ENCODE results near the gene NDUFA8.

NDUFA8 gene

DNA sequence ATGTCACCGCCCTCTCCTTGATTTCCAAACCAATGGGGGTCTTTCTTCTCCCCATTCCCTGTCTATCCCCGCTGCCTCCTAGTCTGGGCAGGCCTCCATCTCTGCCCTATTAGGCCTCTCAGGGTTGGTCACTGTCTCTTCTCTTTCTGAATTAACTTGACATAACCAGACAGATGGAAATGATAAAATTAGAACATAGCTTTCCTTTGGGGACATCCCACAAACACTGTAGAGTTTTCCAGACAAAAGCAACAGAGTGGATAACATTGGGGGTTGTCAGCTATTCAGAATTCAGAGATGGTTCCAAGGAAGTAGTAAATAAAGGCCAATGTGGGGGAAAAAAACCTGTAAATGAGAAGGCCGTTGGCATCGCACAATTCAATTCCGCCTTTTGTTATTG is 44.5 kb upstream of the NDUFA8 start:
- Histone ChIP-seq H3K4me1 (no peaks in the 10 kb centered on the region), H3K27me3 (peaks cover 0 to 8% of the 10 kb centered on the region in 2 donors), H3K4me3 (no peak overlapping the region), H3K36me3 (no peaks in the 10 kb centered on the region), H3K9me3 (no peaks in the 10 kb centered on the region), H3K27ac (no peak overlapping the region)
- intact Hi-C loops (cut with DNase I; ENCODE audit: low total_unique reads): no loop called here
- TF ChIP-seq CTCF (IDR thresholded peaks at IDR 0.05): no peak
- no peak for DNase-seq

DNA sequence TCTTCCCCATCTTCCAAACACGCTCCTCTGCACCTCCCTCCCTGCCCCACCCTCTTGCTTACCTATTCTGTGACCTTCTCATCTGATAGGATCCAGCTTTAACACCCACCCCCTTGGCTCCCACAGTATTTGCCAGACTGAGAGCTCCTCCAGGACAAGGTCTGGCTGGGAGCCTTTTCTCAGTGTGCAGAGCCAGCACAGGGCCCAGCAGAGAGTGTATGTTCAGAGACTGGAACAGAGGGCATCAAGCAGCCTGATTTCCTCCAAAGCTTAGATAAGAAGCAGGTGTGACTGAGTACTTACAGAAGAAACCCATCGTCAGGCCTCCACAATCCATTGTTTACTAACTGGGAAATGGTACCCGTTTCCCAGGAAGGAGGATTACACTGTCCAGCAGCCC is 42.5 kb upstream of the NDUFA8 start:
- no peak overlapping the region for H3K27ac ChIP-seq
- no peaks in the 10 kb centered on the region for H3K4me1 ChIP-seq
- no peaks in the 10 kb centered on the region for H3K9me3 ChIP-seq
- peaks cover 0 to 13% of the 10 kb centered on the region in 2 donors for H3K27me3 ChIP-seq
- DNase-seq: no peak
- intact Hi-C loops (cut with DNase I; ENCODE audit: low total_unique reads): no loop called here
- H3K36me3 ChIP-seq: no peaks in the 10 kb centered on the region
- no peak overlapping the region for H3K4me3 ChIP-seq
- no peak for TF ChIP-seq CTCF (IDR thresholded peaks at IDR 0.05)

DNA sequence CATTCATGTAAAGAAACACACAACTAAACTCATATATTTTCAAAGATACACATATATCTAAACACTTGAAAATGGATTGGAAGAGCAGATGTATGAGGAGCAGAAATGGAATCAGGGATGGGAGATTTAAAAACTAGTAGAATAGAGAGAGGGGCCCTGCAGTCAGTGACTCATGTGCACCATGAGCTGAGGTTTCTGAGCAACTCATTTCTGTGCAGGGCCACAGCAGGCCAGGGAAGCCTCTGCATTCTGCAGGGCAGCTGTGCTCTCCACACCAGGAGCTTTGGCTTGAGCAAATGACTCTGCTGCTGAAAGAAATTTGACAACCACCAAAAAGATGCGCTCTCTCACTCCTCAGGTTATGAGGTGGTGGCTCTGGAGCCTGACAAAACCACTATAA is 42.1 kb upstream of the NDUFA8 start:
- H3K4me1 ChIP-seq: no peaks in the 10 kb centered on the region
- DNase-seq: no peak
- no peak for TF ChIP-seq CTCF (IDR thresholded peaks at IDR 0.05)
- no peak overlapping the region for H3K27ac ChIP-seq
- no peaks in the 10 kb centered on the region for H3K9me3 ChIP-seq
- no peak overlapping the region for H3K4me3 ChIP-seq
- intact Hi-C loops (cut with DNase I; ENCODE audit: low total_unique reads): no loop called here
- H3K36me3 ChIP-seq: no peaks in the 10 kb centered on the region
- peaks cover 0 to 14% of the 10 kb centered on the region in 2 donors for H3K27me3 ChIP-seq

GRCh38 chr9:122200960-122201595 is 41.5 kb upstream of the NDUFA8 start:
- H3K36me3 ChIP-seq: no peaks in the 10 kb centered on the region
- no peak overlapping the region for H3K27ac ChIP-seq
- no peak for DNase-seq
- no peaks in the 10 kb centered on the region for H3K9me3 ChIP-seq
- H3K4me1 ChIP-seq: no peaks in the 10 kb centered on the region
- intact Hi-C loops (cut with DNase I; ENCODE audit: low total_unique reads): no loop called here
- TF ChIP-seq CTCF (IDR thresholded peaks at IDR 0.05): no peak
- peaks cover 0 to 14% of the 10 kb centered on the region in 2 donors for H3K27me3 ChIP-seq
- no peak overlapping the region for H3K4me3 ChIP-seq

GRCh38 chr9:122197882-122198281 is 38.3 kb upstream of the NDUFA8 start:
- no peak for TF ChIP-seq CTCF (IDR thresholded peaks at IDR 0.05)
- Histone ChIP-seq H3K27me3 (peaks cover 0 to 14% of the 10 kb centered on the region in 2 donors), H3K4me3 (no peak overlapping the region), H3K9me3 (no peaks in the 10 kb centered on the region), H3K4me1 (no peaks in the 10 kb centered on the region), H3K36me3 (no peaks in the 10 kb centered on the region), H3K27ac (no peak overlapping the region)
- no peak for DNase-seq
- intact Hi-C loops (cut with DNase I; ENCODE audit: low total_unique reads): no loop called here

- DNase-seq: no peak
- H3K27ac ChIP-seq: no peak overlapping the region
- no peak for TF ChIP-seq CTCF (IDR thresholded peaks at IDR 0.05)
- H3K4me1 ChIP-seq: no peaks in the 10 kb centered on the region
- intact Hi-C loops (cut with DNase I; ENCODE audit: low total_unique reads): no loop called here
- peaks cover 0 to 14% of the 10 kb centered on the region in 2 donors for H3K27me3 ChIP-seq
- no peak overlapping the region for H3K4me3 ChIP-seq
- H3K9me3 ChIP-seq: no peaks in the 10 kb centered on the region
- no peaks in the 10 kb centered on the region for H3K36me3 ChIP-seq
These were observed 37.8 kb upstream of the NDUFA8 start for GRCh38 chr9:122197426-122197825.

Data from tibial artery (tissue), 4 donors.